HEK293 (cell line): ENCODE data around the gene ERRFI1.
A peak's percentile ranks its signal among the peaks of the same experiment; 100 is the strongest.
"Not testable (repeated sequence)": the region's sequence is repeated elsewhere in the genome, so short reads cannot be mapped to it uniquely, and the experiment has no call there.

ENCODE experiments used
- CTCF ChIP-seq: fragments of 450-650 bp; formaldehyde crosslinking; IDR thresholded peaks from 2 replicates; pipeline ENCODE4 v1.5.1; 2016; ENCODE audit warnings: missing biosample characterization, missing genetic modification characterization
- ELK4 ChIP-seq: IDR thresholded peaks from 2 replicates; pipeline ENCODE4 v1.6.1; 2011; ENCODE audit warnings: mild to moderate bottlenecking, low read depth, low read length, borderline replicate concordance
- KLF16 ChIP-seq: fragments of 450-650 bp; formaldehyde crosslinking; IDR thresholded peaks from 2 replicates; pipeline ENCODE4 v1.5.1; 2017; ENCODE audit warnings: missing biosample characterization, missing genetic modification characterization
- TCF7L2 ChIP-seq: IDR thresholded peaks from 2 replicates; pipeline ENCODE4 v1.6.1; 2011; ENCODE audit warnings: low read depth, mild to moderate bottlenecking, inconsistent platforms, low read length, moderate library complexity, borderline replicate concordance
- ZBTB17 ChIP-seq: fragments of 450-650 bp; formaldehyde crosslinking; IDR thresholded peaks from 2 replicates; pipeline ENCODE4 v1.5.1; 2016; ENCODE audit warnings: missing biosample characterization, missing genetic modification characterization
- ZBTB8A ChIP-seq: fragments of 450-650 bp; formaldehyde crosslinking; IDR thresholded peaks from 2 replicates; pipeline ENCODE4 v1.5.1; 2016; ENCODE audit warnings: missing biosample characterization, missing genetic modification characterization
- ZNF146 ChIP-seq: fragments of 450-650 bp; formaldehyde crosslinking; IDR thresholded peaks from 2 replicates; pipeline ENCODE4 v1.5.1; 2016; ENCODE audit warnings: missing biosample characterization, missing genetic modification characterization
- ZNF768 ChIP-seq: fragments of 450-650 bp; formaldehyde crosslinking; IDR thresholded peaks from 2 replicates; pipeline ENCODE4 v1.5.1; 2018; ENCODE audit warnings: missing biosample characterization, mild to moderate bottlenecking, missing genetic modification characterization

GRCh38 chr1:8049229-8049628 lies 23.1 kb upstream of the ERRFI1 start:
- TF ChIP-seq CTCF (tag by site-specific recombination); KLF16 (tag by site-specific recombination); ZBTB17; ELK4; ZBTB8A (tag by site-specific recombination); TCF7L2; ZNF768 (tag by site-specific recombination): not testable (repeated sequence)
- peak; percentile 97 for TF ChIP-seq ZNF146 (tag by site-specific recombination)
